GM19193 (cell line): Measurements from ENCODE around the gene CTNS.
A peak's percentile ranks its signal among the peaks of the same experiment; 100 is the strongest.

Source experiments
- POLR2A ChIP-seq: IDR thresholded peaks from 4 replicates; pipeline ENCODE4 v1.6.1; 2011; ENCODE audit not compliant: insufficient read depth, insufficient read length; ENCODE audit errors: extremely low read depth

The CTNS gene

DNA sequence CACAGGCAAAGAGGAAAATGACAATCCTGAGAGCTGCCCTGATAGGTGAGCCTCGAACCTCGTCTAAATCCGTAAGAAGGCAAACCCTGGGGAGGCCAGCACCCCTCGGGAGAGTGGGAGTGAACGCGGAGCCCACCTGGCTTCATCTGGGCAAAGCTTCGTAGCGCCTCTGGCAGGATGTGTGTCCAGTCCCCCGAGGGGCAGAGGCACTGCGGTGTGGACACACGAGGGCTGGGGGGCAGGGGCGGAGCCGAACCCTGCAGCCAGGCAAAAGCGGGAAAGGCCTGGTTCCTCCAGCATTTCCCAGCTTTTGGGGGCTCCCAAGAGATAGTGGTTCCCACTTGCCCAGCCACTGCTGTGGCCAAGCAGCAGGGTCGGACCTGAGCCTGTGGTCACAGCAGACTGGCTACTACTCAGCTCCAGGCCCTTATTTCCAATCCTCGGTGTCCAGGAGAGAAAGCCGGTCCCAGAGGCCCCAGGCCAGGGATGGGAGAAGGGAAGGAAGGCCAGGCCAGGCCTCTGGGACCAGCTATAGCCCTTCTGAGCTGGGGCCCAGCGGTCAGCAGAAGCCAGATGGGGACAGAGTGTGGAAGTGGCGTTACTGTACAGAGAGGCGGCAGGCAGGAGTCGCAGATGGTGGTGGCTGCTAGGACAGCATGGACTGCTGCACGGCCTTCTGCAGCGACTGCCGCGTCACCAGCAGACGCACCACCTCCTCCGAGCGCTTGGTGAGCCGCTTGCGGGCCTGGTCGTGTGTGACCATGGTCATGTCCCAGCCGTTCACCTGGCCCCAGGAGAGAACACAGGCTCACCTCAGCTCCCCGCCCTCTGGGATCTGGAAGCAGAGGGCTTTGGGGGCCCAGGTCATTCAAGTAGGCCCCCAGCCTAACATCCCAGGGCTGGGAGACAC lies 26.8 kb downstream of the CTNS start:
- TF ChIP-seq POLR2A, result no peak

DNA sequence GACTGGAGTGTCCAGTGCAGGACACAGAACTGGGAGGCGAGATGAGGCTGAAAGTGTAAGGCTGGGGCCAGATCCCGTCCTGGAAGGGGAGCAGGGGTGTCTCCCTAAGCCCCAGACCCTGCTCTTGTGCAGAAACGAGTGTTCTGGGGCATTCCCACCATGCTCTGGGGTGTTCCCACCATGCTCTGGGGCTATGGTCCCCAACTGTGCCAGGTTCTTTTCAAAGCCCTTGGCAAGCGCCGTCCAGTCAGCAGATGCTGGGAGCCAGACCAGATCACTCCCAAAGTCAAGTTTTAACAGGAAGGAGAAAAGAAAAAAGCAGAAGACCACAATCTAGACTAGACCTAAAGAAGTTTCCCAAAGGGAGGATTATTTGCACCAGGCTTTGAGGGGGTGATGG lies 29.3 kb downstream of the CTNS start:
- no peak for TF ChIP-seq POLR2A

- no peak for TF ChIP-seq POLR2A
These were observed 30.0 kb downstream of the CTNS start for GRCh38 chr17:3666516-3666915.

- TF ChIP-seq POLR2A, result no peak
These were observed 31.1 kb downstream of the CTNS start for GRCh38 chr17:3667366-3668278.

DNA sequence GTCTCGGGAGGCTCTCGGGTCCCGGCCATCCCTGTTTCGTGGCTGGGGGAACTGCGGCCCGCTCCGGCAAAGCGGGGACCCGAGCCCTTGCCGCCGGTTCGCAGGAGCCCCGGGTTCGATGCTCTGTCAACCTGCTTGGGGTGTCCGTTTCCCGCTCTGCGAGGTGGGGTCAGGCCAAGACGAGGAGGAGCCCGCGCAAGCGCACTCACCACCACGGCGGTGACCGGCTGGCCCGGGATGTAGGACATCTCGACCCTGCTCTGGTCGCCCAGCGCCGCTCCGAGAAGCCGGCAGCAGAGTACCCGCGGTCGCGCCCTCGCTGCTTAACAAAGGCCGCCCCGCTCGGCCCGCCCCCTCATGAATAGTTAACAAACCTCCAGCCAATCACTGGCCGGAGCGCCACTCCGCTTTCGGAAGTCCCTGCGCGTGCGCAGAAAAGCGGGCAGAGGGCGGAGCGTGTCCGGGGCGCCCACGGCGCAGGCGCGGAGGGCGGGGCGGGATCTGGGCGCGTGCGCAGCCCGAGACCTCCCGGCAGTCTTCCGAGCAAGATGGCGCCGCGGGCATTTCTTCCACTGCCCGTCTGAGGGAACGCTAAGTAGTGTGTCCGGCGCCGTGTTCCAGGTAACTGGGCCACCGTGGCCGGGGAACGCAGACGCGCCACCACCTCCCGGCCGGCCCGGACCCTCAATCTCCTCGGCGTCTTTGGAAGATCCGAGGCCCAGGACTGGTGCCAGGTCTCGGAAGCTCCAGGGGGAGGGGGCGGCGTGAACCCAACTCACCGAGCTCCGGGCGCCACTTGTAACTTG lies 31.9 kb downstream of the CTNS start, which contains the start of the genes EMC6 and TAX1BP3:
Gene EMC6 (plus strand): TSS at position 534 of the 806 bp plus-strand sequence. CDS start 335 bp downstream, outside the sequence.
Gene TAX1BP3 (minus strand): TSS at position 300 of the 806 bp plus-strand sequence. CDS start 52 bp downstream, at position 248.
- peak; percentile 92 for TF ChIP-seq POLR2A

- no peak for TF ChIP-seq POLR2A
These were observed 32.5 kb downstream of the CTNS start for GRCh38 chr17:3669085-3669347.

- TF ChIP-seq POLR2A, result no peak
These were observed 33.0 kb downstream of the CTNS start for GRCh38 chr17:3669548-3669947.

DNA sequence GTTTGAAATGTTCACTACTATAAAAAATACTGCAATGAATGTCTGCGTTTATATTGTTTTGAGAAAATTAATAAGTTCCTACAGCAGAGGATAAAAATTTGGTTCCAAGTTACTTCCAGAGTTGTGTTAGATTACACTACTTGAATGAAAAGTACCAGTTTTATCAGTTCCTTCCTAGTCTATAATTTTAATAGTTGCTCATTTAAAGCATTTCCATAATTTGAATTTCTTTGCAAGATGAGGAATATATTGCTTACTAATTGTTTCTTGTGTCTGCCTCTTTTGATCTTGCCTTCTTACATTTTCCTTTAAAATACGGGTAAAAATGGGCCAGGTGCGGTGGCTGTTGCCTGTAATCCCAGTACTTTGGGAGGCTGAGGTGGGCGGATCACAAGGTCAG lies 36.0 kb downstream of the CTNS start:
- TF ChIP-seq POLR2A, result no peak

DNA sequence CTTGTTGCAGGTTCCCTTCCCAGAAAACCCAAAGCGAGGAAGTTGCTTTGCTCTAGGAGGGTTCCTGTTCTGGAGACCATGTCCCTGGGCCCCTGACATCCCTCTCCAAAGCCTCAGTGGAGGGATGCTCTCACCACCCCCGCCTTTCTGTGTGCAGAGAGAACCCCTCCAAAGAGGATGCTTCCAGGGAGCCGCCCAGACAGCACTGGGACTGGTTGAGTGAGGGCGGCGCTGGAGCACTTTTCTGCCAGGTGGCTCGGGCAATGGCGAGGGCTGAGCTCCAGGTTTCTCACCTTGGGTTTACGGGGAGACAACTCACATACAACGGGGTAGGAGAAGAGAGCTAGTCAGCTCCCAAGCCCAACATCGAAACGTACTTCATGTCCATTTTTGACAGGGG lies 39.3 kb downstream of the CTNS start:
- TF ChIP-seq POLR2A, result no peak

- no peak for TF ChIP-seq POLR2A
These were observed 41.7 kb downstream of the CTNS start for GRCh38 chr17:3678095-3678820.

- no peak for TF ChIP-seq POLR2A
These were observed 42.4 kb downstream of the CTNS start for GRCh38 chr17:3678821-3679530.

DNA sequence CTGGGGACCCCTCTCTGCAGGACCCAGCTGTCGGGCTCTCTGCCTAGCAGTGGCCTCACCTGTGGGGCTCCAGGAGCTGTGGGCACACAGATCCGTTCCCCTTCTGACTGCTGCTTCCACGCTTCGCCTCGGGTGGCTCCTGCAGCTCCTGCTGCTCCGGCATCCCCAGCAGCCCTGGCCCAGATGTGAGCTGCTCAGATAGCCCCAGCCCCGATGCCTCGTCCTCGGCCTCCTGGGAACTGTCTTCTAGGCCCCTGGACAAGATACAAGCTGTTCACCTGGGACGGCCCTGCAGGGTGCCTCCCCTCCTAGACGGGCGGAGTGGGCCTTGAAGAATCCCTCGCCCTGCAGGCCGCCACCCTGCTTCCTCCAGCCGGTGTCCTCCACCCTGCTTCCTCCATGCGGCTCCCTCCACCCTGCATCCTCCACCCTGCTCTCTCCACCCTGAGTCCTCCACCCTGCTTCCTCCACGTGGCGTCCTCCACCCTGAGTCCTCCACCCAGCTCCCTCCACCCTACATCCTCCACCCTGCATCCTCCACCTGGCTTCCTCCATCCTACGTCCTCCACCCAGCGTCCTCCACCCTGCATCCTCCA lies 43.1 kb downstream of the CTNS start:
- TF ChIP-seq POLR2A, result no peak

DNA sequence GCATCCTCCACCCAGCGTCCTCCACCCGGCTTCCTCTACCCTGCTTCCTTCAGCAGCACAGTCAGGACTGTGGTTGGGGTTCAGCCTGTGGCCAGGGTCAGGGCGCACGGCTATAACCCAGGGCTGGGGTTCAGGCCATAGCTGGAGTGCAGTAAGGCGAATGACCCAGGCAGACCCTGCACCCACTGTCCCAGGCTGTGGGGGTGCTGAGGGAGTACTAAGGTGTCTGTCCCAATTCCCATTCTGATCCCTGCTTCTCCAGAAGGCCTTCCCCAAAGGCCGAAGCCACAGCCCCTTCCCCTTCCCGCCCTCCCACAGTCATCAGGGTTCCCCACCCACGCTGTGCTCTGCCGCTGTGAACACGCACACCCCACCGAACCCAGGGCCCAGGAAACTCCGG lies 44.5 kb downstream of the CTNS start:
- TF ChIP-seq POLR2A, result no peak
